GM12891 (cell line): ENCODE measurements around the gene SLC26A8.

Source experiments
- POLR2A ChIP-seq: IDR thresholded peaks from 2 replicates; pipeline ENCODE4 v1.6.1; 2011; ENCODE audit warnings: low read depth, low read length, control low read depth
- POLR2AphosphoS5 ChIP-seq: IDR thresholded peaks from 2 replicates; pipeline ENCODE4 v1.6.1; 2011; ENCODE audit warnings: low read depth, low read length, control low read depth
- POU2F2 ChIP-seq: IDR thresholded peaks from 2 replicates; pipeline ENCODE4 v1.6.1; 2011; ENCODE audit warnings: low read depth, mild to moderate bottlenecking, control low read depth, low read length, moderate library complexity
- SPI1 ChIP-seq: IDR thresholded peaks from 2 replicates; pipeline ENCODE4 v1.6.1; 2011; ENCODE audit warnings: low read depth, low read length, control low read depth
- TAF1 ChIP-seq: IDR thresholded peaks from 2 replicates; pipeline ENCODE4 v1.6.1; 2011; ENCODE audit warnings: low read depth, low read length, control low read depth

GRCh38 chr6:36070252-36070651, 45.8 kb upstream of the SLC26A8 start:
- TF ChIP-seq TAF1 (no peak), POLR2AphosphoS5 (no peak), POLR2A (no peak), POU2F2 (no peak), SPI1 (no peak)
